Measurements from ENCODE around the gene ADGRG6. TPM values are rescaled to one million over a fixed set of nuclear protein-coding genes. Genes with fewer than 3 reads are reported as not detected.

Gene ADGRG6
- polyA plus RNA-seq, 1 experiment = 25.4 TPM

- Histone ChIP-seq H3K4me3 (ENCODE audit: low read depth, low read length) (no peak overlapping the region), H3K27me3 (ENCODE audit: control insufficient read depth, insufficient read depth, low read length) (no peaks in the 10 kb centered on the region), H3K36me3 (ENCODE audit: control insufficient read depth, insufficient read depth, low read length) (no peaks in the 10 kb centered on the region)
- DNase-seq (ENCODE audit: low read depth) = no peak
- TF ChIP-seq CTCF (IDR thresholded peaks at IDR 0.05; ENCODE audit: insufficient read depth, low read depth, low read length) = no peak
- ChIA-PET CTCF (interaction anchor here (0.6 to 1.4 kb wide), 2 partner anchors 12 to 69 kb away, joined by 3 read pairs; no protein-coding TSS in a partner anchor), POLR2A (no interaction called here)
Observed at GRCh38 chr6:142325111-142325510, 23.3 kb downstream of the ADGRG6 start.

- no peaks in the 10 kb centered on the region for H3K36me3 ChIP-seq (ENCODE audit: control insufficient read depth, insufficient read depth, low read length)
- H3K27me3 ChIP-seq (ENCODE audit: control insufficient read depth, insufficient read depth, low read length) = no peaks in the 10 kb centered on the region
- ChIA-PET CTCF (no interaction called here), POLR2A (no interaction called here)
- no peak for DNase-seq (ENCODE audit: low read depth)
- H3K4me3 ChIP-seq (ENCODE audit: low read depth, low read length) = no peak overlapping the region
- no peak for TF ChIP-seq CTCF (IDR thresholded peaks at IDR 0.05; ENCODE audit: insufficient read depth, low read depth, low read length)
Observed at GRCh38 chr6:142326540-142326939, 24.7 kb downstream of the ADGRG6 start.

- no peak for DNase-seq (ENCODE audit: low read depth)
- Histone ChIP-seq H3K27me3 (ENCODE audit: control insufficient read depth, insufficient read depth, low read length) (no peaks in the 10 kb centered on the region), H3K4me3 (ENCODE audit: low read depth, low read length) (no peak overlapping the region), H3K36me3 (ENCODE audit: control insufficient read depth, insufficient read depth, low read length) (no peaks in the 10 kb centered on the region)
- CTCF ChIA-PET = interaction anchor here (1.0 kb wide), 1 partner anchor 31 kb away, joined by 3 read pairs; no protein-coding TSS in a partner anchor
- TF ChIP-seq CTCF (IDR thresholded peaks at IDR 0.05; ENCODE audit: insufficient read depth, low read depth, low read length) = no peak
- POLR2A ChIA-PET = interaction anchor here (0.6 kb wide), 1 partner anchor 23 kb away, joined by 3 read pairs; no protein-coding TSS in a partner anchor
Observed at GRCh38 chr6:142328070-142328469, 26.3 kb downstream of the ADGRG6 start.

- POLR2A ChIA-PET = no interaction called here
- no peaks in the 10 kb centered on the region for H3K27me3 ChIP-seq (ENCODE audit: control insufficient read depth, insufficient read depth, low read length)
- TF ChIP-seq CTCF (IDR thresholded peaks at IDR 0.05; ENCODE audit: insufficient read depth, low read depth, low read length) = no peak
Observed at GRCh38 chr6:142329486-142330113, 27.8 kb downstream of the ADGRG6 start.

GRCh38 chr6:142331075-142331551 is 29.3 kb downstream of the ADGRG6 start:
- no peak overlapping the region for H3K4me3 ChIP-seq (ENCODE audit: low read depth, low read length)
- ChIA-PET POLR2A (no interaction called here), CTCF (interaction anchor here (0.9 to 1.2 kb wide), 2 partner anchors 17 to 55 kb away, joined by 4 read pairs; no protein-coding TSS in a partner anchor)
- no peaks in the 10 kb centered on the region for H3K36me3 ChIP-seq (ENCODE audit: control insufficient read depth, insufficient read depth, low read length)
- no peak for DNase-seq (ENCODE audit: low read depth)
- no peaks in the 10 kb centered on the region for H3K27me3 ChIP-seq (ENCODE audit: control insufficient read depth, insufficient read depth, low read length)
- no peak for TF ChIP-seq CTCF (IDR thresholded peaks at IDR 0.05; ENCODE audit: insufficient read depth, low read depth, low read length)

More at GRCh38 chr6:142329486-142330113, 27.8 kb downstream of the ADGRG6 start:
- H3K4me3 ChIP-seq (ENCODE audit: low read depth, low read length) = no peak overlapping the region
- no peaks in the 10 kb centered on the region for H3K36me3 ChIP-seq (ENCODE audit: control insufficient read depth, insufficient read depth, low read length)
- CTCF ChIA-PET = interaction anchor here (1.2 kb wide), 1 partner anchor 15 kb away, joined by 4 read pairs; no protein-coding TSS in a partner anchor
- DNase-seq (ENCODE audit: low read depth) = no peak

Data from BJ (cell line).